ENCODE results near the gene COPS2. TPM values are rescaled to one million over a fixed set of nuclear protein-coding genes. Genes with fewer than 3 reads are reported as not detected.
"Not testable (repeated sequence)": the region's sequence is repeated elsewhere in the genome, so short reads cannot be mapped to it uniquely, and the experiment has no call there.

COPS2 gene
- total RNA-seq, 2 experiments from 2014 or later, result 103 to 104 TPM

DNA sequence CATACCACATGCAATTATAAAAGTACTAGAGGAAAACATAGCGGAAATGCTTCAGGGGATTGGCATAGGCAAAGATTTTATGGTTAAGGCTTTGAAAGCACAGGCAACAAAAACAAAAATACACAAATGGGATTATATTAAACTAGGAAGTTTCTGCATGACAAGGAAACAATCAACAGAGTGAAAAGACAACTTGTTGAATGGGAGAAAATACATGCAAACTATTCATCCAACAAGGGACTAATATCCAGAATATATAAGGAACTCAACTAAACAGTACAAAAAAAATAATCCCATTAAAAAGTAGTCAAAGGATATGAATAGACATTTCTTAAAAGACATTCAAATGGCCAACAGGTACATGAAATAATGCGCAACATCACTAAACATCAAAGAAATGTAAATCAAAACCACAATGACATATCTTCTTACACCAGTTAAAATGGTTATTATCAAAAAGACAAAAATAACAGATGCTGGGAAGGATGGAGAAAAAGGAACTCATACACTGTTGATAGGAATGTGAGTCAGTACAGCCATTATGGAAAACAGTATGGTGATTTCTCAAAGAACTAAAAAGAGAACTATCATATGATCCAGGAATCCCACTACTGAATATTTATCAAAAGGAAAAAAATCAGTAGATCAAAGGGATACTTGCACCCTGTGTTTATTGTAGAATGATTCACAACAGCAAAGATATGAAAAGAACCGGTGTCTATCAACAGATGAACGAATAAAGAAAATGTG is 39.1 kb downstream of the COPS2 start:
- POLR2A ChIA-PET, result no interaction called here

DNA sequence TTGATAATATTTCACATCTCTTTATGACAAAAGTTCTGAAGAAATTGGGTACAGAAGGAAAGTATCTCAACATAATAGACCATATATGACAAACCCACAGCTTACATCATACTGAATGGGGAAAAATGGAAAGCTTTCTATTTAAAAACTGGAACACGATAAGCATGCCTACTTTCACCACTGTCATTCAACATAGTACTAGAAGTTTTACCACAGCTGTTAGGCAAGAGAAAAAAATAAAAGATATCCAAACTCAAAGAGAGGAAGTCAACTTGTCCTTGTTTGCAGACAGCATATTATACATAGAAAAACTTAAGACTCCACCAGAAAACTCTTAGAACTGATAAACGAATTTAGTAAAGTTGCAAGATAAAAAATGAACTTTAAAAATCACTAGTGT is 40.3 kb downstream of the COPS2 start:
- CTCF ChIA-PET, result no interaction called here
- POLR2A ChIA-PET, result no interaction called here

More for the DNA sequence above, 39.1 kb downstream of the COPS2 start:
- CTCF ChIA-PET, result no interaction called here

DNA sequence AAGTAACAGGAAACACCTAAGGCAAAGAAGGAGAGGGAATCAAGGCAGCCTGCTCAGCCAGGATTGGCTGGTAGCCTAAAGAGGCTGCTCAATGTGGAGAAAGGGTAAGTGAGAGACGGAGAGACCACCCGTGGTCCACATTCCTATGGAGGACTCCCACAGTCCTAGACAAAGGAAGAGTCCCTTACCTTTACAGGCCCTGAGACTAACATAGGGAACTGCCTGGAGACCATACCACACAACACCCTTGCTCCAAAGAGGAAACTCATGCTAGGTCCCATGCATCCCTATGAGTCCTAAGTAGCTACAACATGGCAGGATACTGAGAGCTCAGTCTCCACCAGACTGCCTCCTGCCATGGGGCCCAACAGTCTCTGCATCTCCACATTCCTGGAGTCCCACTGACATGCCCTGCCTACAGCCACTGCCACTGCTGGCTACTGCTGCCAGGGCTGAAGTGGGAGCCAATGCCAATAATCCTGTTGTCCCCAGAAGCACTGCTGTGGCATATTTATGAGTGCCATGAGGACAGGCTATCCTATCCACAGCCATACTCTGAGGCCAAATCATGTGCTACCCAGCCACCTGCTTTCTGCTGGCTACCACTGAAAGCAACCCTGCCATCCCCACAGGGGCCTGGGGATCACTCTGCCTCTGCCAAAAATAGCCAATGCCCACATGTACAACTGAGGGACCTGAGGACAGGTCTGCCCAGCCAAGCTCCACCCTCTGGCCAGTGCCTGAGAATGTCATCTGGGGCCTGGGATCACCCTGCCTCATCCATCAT is 45.0 kb downstream of the COPS2 start:
- ChIA-PET CTCF (no interaction called here), POLR2A (no interaction called here)

DNA sequence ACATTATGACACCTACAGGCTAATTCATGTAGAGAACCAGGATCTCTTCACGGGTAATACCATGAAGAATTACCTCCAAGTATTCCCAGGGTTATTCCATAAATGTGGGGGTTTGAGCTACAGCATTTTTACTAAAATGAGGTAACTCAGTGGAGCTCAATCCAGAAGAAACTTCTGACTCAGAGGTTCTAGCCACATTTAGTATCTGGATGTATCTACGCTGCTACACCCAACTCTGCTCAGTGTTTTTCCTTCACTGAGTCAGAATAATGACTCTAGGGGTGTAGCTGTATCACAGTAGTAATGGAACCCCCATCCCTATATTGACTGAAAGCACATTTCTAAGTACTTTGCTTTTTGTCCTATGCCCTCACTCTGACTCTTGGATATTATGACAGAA is 52.4 kb downstream of the COPS2 start:
- POLR2A ChIA-PET, result interaction anchor here (1.1 kb wide), 1 partner anchor 34 kb away, joined by 3 read pairs; no protein-coding TSS in a partner anchor
- CTCF ChIA-PET, result no interaction called here

DNA sequence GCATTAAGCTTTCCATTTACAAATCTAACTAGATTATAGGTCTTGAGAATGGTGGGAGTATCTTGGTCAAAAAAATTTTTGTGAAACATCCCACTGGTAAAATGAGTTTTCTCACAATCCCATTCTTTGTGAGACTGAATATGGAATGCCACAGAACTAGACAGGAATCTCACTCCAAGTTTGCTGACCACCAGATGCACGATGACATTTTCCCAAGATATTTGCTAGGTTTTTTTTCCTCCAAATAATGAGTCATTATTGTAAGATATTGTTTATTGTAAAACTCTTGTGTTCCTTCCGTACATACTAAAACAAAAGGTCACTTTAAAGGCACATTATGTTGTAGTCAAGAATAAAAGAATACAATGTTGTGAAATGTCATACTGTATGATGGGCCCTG is 53.9 kb downstream of the COPS2 start:
- ChIA-PET CTCF (no interaction called here), POLR2A (no interaction called here)

DNA sequence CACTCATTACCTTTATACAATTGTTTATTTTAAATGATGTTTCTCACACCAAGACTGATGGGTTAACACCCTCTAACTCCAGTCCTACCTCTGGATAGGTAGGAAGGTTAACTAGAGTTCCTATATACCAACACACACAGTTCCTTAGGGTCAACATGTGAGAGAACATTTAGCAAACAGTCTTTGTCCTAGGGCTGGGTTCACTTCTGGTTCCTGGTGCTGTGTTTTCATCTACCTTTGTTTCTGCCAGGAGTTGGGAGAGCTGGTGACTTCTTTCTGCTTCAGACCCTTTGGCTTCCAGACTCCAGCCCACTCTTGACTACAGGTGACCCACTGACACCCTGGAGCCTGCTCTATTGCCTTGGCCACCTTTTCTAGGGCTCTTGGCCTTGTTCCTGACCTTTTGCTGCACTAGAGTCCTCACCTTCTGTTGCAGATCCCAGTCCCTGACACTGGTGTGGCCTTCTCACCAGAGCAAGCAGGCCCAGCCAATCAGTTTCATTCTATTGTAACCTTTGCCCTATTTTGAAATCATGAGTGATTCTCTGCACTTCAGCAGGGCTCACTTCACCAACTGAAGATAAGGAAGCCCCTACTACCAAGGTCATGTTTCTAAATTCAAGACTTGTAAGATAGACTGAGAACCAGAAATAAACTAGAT is 59.2 kb downstream of the COPS2 start:
- ChIA-PET CTCF (no interaction called here), POLR2A (no interaction called here)

DNA sequence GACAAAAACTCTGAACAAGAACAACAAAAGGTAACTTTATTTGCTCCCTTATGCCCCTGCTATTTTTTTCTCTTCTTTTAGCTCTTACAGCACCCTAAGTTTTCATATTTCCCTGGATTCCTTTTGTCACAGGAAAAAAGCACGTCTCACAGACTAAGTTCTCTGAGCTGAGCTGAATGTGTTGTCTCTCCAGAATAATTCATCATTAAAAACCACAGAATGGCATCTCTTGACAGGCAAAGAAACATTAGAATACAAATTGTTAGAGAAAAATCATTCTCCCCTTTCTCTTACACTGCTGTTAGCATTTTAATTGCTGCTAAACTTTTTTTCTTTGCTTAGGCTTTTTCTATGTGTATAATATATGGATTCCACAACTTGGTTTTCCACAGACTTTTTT is 60.5 kb downstream of the COPS2 start:
- ChIA-PET CTCF (interaction anchor here (0.8 kb wide), 1 partner anchor 991 kb away, joined by 4 read pairs; no protein-coding TSS in a partner anchor), POLR2A (no interaction called here)

DNA sequence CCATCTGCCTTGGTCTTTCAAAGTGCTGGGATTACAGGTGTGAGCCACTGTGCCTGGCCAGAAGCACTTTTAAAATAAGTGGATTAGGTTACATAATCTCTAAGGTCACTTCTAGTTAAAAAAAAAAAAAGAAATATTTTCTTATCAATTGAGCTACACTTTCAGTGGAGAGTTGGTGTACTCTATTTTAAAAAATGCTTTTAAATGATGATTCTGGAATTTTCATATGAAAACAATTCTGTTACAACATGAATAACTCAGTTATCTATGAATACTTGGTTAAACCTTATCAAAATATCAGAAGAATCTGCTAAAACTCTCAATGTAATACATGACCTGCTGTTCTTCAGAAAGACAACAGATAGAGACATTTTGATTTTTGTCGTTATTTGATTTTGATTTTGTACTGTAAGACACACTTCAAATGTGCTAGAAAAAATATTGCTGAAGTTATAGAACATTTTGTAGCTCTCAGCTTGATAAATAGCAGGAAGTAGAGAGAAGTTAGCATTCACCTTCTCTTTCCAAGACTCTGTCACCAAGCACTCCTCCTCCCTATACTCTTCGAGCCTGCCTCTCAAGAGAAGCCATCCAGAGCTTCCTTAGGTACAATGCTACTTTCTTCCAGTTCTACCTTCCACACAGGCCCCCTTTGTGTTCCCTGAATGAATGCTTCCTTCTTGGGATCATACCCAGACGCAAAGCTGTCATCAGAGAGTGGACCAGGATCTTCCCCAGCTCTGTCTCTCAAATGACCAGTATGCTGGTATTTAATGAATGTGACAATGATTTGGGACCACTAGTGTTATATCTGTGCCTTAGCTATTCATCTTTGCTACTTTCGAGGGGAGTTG is 61.9 kb downstream of the COPS2 start:
- ChIA-PET CTCF (no interaction called here), POLR2A (interaction anchor here (0.6 kb wide), 2 partner anchors 13 to 52 kb away, joined by 3 read pairs; no protein-coding TSS in a partner anchor)

DNA sequence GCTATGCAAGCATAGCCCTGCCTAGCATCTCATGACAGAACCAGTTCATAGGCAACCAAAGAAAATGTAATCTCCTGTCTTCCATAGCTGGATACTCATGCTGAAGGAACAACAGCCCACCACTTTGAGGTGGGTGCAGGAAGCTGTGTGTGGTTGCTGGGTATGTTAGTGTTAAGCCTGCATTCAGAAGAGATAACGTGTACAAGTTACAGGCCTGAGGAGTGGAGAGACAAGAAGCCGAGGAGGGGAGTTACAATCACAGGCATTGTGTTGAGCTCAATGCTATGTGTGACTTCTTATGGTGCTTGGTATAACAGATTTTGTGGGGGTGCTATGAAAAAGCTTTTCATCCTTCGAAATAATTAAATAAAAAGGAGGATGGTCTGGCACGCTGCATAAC is 66.4 kb downstream of the COPS2 start:
- CTCF ChIA-PET, result no interaction called here
- POLR2A ChIA-PET, result no interaction called here

DNA sequence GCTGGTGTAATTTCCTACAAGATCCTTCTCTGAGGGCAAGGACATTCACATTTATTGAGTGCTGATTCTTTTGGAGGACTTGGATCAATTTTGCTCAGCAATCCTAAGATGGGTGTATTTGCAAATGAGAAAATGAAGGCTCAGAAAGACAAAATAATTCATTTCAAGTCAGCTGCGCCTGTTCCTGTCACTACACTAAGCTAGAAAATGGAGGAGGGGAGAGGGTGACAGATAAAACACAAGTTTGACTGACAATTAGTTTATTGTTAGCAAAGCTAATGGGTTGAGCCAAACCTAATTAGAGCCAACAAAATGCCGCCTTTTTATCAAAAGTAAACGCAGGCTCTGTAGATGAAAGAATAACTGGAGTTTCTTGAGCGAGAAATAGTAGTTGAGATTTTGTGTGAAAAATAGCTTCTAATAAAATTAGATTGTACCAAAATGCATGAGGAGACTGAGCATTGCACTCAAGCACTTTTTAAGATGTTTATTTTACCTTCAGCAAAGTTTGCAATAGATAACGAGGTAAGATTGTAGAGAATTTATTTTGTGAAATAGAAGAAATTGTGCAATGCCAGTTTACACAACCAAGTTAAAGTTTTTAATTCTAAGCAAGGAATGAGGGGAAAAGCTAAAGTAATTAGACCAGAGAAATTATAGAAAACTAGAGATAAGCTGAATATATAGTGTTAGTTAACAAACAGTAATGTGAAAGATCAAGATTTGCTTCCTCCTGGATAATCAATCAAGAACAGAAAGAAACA is 69.5 kb downstream of the COPS2 start:
- CTCF ChIA-PET, result interaction anchor here (0.5 to 0.6 kb wide), 2 partner anchors 124 to 1143 kb away, joined by 3 to 4 read pairs; no protein-coding TSS in a partner anchor

DNA sequence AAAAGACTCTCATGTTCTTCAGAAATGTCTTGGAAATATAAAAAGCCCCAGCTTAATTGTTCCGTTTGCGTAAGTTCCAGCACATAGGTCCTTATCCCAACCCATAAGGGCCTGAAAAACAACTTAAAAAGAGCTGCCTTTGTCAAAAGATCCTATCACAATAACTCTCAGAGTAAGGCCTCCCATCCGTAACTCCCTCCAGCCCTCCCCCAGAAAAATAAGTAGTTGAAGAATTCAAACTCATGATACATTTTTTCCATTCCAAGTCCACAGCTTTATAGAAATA is 71.2 kb downstream of the COPS2 start:
- CTCF ChIA-PET, result no interaction called here
- POLR2A ChIA-PET, result no interaction called here

More for the DNA sequence above, 69.5 kb downstream of the COPS2 start:
- POLR2A ChIA-PET, result no interaction called here

DNA sequence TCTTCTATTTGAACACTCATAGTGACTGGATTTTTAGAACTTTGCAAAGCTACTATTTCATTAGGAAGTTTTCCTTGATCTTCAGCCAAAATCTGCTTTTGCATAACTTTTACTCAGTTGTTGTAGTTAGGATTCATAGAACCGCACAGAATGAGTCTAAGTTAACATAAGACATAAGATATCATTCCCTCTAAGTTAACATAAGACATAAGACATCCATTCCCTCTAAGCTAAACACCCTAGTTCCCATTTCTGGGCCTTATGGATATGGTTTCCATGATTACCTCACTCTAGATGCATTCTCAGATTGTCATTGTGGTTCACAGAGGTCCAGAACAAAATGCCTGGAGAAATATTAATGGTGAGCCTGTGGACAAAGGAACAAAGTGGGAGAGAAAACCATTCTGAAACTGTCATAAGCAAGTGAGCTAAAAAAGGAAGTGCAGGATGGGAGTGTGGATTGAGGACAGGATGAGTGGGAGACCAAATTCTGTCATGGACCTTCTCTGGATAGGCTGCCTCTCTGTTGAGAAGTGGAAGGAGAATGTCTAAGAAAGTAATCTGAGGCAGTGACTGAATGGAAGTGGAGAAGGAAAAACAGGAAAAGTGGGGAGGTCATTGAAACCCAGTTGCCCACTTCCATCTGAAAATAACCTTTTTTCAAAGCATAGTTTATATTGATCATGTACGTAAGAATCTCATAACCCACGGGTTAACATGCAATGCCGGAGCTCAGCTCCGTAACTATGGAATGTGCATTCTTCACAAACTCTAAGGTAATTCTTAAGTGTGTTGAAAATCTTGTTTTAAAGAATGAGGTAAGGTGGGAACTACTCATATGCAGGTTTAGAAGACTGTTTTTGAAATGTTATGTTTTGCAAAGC is 71.8 kb downstream of the COPS2 start:
- ChIA-PET POLR2A (no interaction called here), CTCF (no interaction called here)

DNA sequence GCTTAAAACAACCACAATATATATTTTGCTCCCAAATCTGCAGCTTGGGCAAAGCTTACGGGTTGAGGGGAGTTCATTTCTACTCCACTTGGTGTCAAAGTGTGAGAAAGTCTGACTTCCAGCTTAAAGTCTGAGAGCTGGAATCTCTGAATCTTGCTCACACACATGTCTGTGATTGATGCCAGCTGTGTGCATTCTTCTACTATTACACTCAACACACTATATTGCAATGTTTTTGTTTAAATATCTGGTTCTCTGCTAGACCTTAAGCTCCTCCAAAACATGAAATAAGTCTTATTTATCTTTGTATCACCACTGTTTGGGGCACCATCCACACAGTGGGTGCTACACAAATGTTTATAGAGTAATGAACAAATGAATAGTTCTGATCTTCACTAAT is 72.4 kb downstream of the COPS2 start:
- ChIA-PET CTCF (no interaction called here), POLR2A (no interaction called here)

DNA sequence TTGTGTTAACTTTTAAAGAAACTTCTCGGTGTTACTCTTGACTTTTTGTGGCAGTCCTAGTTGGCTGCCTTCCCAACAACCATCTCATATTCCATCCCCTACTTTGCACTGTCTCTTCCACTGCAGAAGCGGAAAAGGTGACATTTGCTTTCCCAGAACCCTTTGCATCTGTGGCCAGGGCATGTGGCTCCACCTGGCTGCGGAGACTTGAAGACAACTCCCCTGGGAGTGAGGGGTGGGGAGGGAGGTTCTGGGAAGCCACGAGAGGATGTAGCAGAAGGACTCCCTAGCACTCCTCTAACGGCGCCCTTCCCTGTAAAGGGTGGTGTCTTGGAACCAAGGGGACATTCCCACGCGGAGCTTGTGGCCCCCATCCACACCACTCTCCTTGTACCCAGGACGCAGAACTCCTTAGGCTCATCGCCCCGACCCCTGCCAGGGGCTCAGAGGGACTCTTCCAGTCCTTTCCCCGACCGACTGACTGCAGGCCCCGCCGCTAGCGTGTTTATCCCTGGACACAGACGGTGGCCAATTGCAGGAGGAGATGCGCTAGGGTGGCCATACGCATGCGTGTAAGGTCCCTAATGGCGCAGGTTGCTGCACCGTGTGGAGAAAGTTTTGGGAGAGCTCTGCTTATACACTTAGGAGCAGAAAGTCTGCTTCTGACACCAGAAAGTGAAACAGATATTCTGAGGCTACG is 75.9 kb downstream of the COPS2 start:
- CTCF ChIA-PET, result no interaction called here

DNA sequence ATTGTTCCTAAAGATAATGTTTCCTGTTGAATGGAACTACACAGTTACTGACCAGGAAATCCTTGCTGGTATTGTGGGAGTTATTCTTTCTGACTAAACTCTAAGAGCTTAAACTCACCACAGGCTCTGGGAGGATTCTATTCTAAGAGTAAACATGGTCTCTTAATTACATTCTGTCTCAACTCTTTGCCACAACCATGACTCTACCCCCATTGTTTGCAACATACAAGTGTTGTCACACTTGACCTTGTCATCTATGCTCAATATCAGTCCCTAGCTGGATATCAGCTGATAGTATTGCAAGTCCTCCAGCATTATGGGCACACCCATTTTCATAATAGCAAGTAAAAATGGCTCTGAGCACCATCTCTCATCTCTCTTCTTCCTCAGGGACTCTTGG is 79.5 kb downstream of the COPS2 start:
- ChIA-PET POLR2A (no interaction called here), CTCF (no interaction called here)

More for the DNA sequence above, 75.9 kb downstream of the COPS2 start:
- POLR2A ChIA-PET, result no interaction called here

DNA sequence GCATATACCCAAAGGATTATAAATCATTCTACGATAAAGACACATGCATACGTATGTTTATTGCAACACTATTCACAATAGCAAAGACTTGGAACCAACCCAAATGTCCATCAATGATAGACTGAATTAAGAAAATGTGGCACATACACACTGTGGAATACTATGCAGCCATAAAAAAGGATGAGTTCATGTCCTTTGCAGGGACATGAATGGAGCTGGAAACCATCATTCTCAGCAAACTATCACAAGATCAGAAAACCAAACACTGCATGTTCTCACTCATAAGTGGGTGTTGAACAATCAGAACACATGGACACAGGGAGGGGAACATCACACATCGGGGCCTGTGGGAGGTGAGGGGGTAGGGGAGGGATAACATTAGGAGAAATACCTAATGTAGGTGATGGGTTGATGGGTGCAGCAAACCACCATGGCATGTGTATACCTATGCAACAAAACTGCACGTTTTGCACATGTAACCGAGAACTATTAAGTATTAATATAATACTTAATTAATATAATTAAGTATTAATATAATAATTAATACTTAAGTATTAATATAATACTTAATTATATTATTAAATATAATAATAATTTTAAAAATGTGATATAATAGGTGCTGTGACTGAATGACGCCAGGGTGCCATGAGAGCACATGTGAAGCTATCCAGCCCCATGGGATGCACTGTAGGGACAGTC is 80.7 kb downstream of the COPS2 start:
- CTCF ChIA-PET, POLR2A ChIA-PET: not testable (repeated sequence)

All from activated CD8-positive, alpha-beta memory T cell treated with anti-CD3 and anti-CD28 coated beads for 36 hours (primary cell).